ENCODE measurements around the gene PANX2.
A peak's percentile ranks its signal among the peaks of the same experiment; 100 is the strongest.

The PANX2 gene

DNA sequence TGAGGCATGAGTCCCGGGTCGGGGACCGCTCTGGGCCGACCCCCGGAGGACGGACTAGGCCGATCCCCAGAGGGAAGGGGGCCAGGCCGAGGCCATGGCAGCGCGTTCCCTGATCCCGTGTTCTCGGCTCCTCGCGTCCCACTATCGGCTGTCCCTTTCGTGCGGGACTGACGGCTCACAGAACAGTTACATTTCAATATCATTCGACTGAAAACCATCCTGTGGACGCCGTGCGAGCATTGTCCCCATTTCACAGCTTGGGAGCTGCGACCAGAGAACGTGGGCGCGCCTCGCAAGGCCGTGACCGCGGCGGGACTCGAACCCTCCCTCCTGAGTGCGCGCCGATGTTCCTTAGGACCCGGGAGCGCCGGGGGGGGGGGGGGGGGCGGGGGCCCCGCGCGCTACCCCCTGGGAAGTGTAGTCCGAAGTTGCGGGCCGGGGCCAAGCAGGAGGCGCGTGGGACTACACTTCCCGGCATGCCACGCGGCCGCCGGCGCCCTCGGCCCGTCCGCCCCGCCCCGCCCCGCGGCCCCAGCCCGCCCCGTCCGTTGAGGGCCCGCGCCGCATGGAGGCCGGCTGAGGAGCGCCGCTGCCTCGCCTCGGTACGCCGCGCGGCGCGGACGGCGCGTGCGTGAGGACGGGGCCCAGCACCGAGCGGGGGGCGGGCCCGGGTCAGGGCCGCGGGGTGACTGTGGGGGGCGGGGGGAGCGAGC, 15.0 kb downstream of the PANX2 start, which contains the start of gene TRABD:
TRABD (plus strand) TSS at position 539 of the 713 bp plus-strand sequence. CDS start 7,148 bp downstream, outside the sequence.
- peak; percentile 90 to 93 for DNase-seq

DNA sequence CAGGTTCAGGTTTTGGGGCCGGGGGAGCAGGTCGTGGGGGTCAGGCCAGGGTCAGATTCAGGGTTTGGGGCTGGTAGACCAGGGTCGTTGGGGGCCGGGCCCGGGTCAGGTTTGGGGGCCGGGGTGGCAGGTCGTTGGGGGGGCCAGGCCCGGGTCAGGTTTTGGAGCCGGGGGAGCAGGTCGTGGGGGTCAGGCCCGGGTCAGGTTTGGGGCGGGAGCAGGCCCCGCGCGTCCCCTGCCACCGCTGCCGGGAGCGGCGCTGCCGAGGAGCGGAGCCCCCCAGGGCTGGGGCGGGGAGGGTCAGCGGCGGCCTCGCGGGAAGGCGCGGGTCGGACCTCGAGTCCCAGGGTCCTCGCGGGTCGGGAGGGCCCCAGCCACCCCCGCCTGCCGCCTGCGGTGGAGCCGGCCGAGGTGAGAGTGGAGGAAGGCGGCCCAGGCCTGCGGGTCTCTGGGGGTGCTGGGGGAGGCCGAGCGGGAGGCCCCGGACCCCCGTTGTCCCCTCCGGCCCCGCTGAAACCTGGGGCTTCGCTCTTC, 15.7 kb downstream of the PANX2 start:
- no peak for DNase-seq

DNA sequence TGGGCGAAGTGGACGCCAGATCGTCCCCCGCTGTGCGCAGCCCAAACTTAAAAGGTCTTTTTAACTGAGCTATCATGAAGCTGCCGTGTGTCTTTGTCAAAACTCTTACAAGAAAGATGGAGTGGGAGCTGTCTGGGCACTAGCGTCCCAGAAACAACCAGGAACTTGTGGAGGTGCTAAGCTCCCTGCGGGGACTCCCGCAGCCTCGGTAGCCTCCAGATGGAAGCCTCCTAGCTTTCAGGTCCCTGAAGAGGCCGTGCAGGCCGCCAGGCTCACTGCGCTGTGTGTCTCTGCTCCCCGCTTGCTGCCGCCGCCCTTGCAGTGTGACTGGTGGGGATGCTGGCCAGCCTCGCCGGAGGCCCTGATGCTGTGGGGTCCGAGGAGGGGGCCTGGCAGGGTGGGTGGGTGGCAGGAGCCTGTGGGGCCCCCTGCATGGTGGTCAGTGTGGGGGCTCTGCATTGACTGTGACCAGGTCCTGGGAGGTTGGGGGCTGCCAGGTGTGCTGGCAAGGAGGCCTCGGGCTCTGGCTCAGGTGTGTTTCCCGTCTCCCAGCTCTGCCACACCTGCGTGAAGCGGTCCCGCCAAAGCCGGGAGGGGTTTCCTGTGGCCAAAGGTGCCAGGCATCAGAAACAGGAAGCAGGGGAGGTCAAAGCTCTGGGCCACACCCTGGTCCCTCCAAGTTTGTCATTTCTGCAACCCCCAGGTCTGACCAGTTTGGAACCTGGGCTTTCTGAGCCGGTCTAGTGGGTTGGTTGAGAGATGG, 16.4 kb downstream of the PANX2 start:
- no peak for DNase-seq

DNA sequence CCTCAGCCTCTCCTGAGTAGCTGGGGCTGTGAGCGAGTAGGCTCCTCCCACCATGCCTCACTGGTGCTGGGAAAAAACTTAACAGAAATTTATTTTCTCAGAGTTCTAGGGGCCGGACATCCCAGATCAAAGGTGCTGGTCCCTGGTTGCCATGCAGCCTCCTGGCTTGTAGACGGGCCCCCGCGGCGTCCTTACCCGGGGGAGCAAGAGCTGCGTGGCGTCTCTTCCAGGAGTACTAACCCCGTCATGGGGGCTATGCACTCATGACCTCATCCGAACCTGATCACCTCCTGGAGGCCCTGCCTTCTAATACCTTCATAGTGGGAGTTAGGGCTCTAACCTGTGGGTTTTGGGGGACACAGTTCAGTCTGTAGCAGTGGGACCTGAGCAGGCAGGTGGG, 17.8 kb downstream of the PANX2 start:
- DNase-seq = no peak

DNA sequence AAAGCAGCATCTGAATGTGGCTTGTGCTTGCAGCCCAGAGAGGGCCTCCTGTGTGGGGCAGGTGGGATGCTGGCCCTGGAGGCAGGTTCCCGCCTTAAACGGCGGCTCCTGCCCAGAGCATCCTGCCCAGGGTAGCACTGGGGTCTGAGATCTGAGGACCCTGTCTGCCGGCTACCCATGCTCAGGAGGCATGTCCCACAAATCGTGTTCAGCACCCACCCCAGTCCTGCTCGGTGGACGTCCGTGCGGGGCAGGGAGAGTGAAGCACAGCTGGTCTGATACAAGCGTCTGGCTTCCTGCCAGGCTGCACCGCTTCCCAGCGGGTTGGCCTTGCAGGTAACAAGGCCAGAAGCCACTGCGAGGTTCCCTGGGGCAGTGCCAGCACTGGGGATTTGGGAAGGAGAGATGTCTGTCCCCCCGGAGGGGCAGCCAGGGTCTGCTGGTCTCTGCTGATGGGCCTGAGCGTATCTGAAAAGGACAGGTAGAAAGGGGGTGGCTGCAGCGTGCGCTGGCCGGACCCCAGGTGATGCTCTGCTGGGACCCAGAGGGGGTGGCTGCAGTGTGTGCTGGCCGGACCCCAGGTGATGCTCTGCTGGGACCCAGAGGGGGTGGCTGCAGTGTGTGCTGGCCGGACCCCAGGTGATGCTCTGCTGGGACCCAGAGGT, 18.8 kb downstream of the PANX2 start:
- no peak for DNase-seq

DNA sequence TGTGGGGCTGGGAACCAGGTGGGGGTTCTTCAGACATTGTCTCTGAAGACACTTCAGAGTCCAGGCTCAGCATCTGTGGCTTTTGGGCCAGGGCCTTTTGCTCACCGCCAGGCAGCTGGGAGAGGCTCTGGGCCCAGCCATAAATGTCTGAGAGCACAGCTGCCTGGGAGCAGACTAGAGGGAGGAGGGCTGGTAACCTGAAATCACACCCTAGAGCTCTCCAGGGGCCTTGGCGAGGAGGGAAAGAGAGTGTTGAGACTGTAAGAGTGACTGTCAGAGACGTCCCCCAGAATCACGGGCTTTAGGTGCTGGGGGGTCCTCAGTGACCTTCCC, 19.3 kb downstream of the PANX2 start:
- no peak for DNase-seq

DNA sequence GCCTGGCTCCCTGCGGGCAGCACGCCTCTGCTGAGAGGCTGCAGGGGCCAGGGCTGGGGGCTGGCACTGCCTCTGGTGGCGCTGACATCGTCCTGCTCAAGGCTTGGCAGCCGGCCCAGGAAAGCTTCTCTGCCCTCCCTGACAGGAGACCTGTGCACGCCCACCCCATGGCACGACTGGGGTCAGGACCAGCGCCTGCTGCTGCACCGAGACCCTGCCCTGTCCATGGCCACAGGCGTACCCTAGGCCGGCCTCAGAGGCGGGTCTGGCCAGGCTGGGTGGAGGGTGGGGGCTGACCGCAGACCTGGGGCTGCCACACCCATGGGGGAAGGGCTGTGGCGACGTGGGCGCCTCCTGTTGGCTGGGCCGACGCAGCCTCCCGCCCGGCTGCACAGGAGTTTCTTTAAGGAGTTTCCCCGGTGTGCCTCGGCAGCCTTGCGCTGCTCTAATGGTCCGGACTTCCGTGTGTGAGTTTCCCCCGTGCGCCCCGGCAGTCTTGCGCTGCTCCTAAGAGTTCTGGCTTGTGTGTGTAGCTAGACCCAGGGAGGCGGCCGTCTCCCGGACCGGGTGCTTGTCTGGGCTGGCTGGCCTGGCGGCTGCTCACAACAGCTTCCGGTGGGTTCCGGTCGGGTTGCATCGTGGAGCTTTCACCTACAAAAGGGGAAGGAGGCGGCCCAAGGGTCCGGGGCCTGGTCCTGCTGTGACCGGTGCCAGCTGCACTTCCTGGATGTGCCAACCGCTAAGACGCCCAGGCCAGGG, 19.8 kb downstream of the PANX2 start:
- DNase-seq = peak; percentile 88 to 89

DNA sequence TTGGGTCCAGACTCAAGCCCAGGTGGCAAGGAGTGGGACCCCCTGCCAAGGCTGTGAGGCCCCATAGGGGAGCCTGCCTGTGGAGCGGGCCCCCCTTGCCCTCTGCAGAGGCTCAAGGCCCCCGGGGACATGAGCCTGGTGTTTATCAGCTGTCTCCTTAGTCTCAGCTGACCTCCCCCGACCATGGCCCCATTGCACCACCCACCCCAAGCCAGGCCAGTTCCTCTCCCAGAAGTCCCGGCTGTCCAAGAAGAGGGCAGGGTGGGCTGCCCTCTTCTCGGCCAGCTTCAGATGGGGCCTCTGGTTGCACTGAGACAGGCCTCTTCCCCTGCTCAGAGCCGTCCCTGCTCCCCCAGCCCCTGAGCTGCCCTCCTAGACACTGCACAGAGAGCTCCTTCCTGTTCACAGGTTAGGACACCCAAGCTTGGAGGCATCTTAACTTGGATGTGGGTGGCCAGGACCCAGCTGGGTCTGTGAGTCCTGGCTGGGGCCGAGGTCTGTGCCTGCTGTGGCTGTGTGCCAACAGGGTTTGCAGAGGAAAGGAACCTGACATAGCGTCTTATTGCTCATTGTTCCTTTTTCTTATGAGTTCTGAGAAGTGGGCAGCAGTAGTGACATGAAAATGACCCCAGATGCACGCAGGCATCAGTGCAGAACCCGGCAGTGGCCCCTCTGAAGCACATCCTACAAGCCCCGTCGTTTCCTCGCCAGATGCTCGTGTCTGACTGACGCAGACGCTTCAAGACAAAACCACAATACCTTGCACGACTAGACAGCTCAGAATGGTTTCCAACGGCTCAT, 20.6 kb downstream of the PANX2 start:
- DNase-seq = peak; percentile 81 to 93

DNA sequence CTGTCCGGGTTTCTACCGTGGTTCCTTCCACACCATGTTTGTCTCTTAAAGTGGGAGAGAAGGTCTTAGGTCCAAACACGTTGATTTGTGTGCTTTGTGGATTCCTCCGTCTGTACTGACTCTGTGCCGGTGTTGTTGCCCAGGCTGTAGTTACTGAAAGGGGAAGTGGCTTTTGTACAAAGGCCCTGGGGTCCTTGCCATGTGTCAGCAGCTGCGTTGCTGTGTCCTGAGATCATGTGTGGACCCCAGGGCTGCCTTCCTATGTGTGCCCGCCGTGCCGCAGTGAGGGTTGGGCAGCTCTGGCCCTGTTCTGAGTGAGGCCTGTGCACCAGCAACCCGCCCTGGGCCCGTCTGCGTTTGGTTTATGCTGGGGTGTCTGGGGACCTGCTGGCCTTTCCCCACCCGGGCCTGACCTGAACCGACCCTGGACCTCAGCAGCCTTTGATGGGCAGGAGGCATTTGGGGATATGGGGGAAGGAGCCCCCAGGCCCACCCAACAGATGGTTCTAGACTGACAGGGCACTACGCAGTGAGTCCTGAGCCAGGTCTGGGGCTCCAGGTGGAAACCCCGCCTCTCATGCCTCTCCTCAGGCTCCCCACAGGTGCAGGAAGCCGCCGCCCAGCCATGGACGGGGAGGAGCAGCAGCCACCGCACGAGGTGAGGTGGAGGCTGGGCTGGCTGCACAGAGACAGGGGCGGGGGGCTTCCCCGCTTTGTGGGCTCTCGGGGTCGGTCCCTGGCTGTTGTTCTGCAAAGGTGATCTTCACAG, 22.1 kb downstream of the PANX2 start:
- DNase-seq = peak; percentile 61

DNA sequence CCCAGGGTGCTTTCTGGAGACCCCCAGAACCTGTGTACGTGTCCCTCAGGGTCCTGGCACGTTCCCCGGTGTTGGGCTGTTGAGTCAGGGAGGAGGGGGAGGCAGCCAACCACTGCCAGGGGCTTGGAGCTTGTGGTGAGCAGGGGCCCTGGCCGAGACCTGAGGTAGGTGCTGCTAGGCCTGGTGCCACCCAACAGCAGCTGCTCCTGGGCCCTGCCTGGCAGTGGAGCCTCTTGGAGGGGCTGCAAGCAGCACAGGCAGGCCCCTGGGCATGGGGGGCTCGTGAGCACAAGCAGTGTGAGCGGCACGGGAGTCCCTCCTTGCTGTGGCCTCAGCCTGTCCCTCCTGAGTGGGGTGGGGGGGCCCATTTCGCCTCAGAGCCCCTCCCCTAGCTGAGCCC, 23.1 kb downstream of the PANX2 start:
- DNase-seq = no peak

DNA sequence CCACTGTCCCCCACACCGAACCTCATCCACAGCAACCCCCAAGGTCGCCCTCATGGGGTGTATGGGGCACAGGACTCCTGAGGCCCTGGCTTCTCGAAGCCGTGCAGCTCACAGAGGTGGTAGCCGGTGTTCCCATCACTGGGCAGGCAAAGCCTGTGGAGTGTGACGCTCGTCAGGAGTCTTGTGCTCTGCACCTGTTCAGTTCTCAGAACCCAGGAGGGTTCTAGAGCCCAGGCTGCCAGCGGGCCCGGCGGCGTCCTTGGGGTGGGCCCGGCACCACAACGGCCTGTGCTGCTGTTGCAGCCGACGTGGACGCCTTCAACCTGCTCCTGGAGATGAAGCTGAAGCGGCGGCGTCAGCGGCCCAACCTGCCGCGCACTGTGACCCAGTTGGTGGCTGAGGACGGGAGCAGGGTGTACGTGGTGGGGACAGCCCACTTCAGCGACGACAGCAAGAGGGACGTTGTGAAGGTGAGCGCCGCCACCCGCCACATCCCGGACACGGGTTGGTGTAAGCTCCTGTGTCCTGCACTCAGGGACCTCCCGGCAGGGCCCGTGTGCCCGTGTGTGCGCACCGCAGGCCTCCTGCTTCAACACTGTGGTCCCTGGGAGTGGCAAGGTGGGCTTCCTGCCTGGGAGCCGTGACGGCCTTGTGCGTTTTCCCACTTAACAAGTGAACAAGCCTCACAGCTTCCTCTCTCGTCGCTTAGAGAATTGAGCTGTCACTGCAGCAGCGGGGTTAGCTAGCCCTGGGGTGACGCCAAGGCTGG, 23.7 kb downstream of the PANX2 start:
- DNase-seq = no peak

DNA sequence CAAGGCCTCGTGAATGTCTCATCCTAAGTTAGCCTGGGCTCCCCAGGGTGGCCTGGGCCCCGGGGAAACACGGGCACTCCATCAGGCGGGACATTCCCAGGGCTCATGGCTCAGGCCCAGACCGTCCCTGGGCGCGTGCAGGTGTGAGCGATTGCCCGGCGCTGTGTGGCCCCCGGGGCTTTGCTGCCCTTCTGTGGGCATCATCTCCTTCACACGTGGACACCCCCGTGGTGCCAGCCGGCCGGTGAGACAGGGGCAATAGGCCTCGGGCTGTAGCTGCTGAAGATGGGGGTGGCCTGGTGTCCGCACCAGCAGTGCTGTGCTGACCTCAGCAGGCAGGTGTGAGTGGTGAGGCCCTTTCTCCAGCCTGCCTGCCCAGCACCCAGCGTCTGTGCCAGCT, 25.7 kb downstream of the PANX2 start:
- no peak for DNase-seq

DNA sequence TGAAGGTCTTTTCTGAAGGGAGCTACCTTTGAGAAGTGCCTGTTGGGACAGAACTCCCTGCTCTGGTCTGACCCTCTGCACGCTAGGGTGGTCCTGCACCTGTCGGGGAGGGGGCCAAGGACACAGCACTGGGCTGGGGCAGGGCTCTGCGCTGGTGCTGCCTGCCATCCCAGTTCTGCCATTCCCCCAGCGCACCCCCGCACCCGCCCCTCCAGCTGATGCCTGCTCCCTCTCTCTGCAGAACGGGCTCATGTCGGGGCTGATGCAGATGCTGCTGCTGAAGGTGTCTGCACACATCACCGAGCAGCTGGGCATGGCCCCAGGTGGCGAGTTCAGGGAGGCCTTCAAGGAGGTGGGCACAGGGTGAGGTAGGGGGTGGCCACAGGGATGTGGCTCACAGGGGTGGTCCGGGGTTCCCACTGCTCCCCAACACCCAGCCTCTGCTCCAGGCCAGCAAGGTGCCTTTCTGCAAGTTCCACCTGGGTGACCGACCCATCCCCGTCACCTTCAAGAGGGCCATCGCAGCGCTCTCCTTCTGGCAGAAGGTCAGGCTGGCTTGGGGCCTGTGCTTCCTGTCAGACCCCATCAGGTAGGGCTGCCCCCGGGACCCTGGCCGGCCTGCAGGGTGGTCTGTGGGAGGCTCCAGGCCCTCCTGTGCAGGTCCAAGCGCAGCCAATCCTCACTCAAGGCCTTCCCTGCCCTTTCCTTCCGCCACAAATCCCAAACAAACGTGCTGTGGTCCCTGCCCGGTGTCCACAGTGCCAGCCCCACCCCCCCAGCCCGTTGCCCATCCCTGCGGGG, 26.7 kb downstream of the PANX2 start:
- DNase-seq = no peak

DNA sequence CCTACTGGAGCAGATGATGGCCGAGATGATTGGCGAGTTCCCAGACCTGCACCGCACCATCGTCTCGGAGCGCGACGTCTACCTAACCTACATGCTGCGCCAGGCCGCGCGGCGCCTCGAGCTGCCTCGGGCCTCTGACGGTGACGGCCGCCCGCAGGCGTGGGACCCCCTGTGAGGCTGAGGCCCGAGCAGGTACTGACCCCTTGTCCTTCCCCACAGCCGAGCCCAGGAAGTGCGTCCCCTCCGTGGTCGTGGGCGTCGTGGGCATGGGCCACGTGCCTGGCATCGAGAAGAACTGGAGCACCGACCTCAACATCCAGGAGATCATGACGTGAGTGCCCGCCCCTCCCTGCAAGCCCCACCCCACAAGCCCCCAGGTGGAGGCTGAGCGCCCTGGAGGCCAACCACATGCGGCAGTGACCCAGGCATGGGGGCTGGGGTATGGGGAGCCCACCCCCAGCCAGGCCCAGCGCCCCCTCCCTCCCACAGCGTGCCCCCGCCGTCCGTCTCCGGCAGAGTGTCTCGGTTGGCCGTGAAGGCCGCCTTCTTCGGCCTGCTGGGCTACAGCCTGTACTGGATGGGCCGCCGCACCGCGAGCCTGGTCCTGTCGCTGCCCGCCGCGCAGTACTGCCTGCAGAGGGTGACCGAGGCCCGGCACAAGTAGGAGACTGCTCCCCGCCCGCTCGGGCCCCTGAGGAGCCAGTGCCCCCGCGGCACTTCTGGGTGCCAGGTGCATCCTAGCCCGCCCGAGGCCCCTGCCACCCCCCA, 27.5 kb downstream of the PANX2 start:
- DNase-seq = no peak

DNA sequence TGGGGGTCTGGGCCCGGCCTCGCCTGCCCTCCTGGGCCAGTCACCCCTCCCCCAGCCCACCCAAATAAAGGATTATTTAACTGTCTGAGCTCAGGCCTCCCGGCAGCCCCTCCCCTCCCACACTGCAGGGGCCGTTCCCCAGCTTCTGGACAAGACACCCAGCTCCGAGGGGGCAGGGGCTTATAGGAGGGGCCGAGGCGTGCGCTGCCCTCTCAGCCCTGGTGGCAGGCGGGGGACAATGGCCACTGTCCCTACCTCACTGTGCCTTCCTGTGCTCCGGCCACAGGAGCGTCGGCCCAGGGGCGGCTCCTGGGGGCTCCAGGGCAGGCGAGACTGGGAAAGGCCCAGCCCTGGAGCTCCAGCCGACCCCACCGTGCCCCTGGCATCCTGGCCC, 28.1 kb downstream of the PANX2 start:
- DNase-seq = no peak

DNA sequence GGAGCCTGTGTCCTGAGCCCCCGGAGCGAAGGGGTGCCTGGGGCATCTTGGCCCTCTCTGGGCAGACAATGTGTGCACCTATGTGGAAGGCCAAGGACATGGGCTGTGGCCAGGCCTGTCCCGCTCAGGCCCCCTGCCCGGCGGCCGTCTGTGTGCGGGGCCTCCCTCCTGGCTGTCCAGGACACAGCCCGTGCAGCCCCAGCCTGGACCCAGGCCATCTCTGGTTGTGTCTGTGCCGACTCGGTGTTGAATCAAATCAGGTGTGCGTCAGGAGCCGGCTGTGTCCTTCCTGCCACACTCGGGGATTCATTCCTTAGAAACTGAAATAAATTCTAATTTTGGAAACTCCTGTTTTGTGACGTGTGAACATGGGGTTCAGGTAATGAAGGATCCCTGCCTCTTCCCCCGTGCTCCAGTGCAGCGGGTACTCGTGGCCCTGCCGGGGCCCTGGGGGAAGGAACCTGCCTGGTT, 28.8 kb downstream of the PANX2 start:
- DNase-seq = no peak

DNA sequence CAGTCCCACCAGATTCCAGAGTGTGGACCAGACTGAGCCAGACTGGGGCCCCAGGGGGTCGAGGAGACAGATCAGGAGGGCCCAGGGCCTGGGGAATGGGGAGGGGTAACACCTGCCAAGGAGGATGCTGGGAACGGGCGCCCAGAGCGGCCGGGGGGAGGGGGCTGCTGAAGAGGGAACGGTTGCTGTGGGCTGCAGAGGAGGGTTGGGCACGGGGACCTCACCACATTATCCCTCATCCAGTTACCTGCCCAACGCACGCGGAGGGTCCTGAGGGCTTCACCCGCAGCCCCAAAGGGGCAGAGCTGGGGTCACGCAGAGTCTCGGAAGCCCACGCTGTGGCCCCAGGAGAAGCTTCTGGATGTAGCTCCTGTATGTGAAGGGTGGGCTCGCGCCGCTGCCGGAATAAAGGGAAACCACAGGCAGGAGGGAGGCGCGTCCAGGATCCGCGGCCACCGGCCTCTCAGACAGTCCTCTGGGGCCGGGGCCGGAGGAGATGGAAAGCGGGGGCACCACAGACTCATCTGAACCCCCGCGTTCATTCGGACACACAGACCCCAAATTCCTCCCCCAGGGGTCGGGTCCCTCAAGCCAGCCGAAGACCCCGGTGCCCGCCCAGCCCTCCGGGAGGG, 29.4 kb downstream of the PANX2 start:
- no peak for DNase-seq

Data from CD4-positive, alpha-beta T cell treated with Interferon alpha-2 for 1 hour (primary cell).